Caco-2 (cell line): ENCODE results near the gene LGALS3BP. TPM values are rescaled to one million over a fixed set of nuclear protein-coding genes. Genes with fewer than 3 reads are reported as not detected.

Source experiments
- BruUV-seq: library from RNA; stranded (reverse); fragments of 400-500 nt; replicated peaks from 2 replicates; lab custom pipeline; 2021; lab: Mats Ljungman, UMichigan
- CTCF ChIA-PET: fragments of 300-600 bp; sonication (Branson Sonifier 250); formaldehyde crosslinking; loops from one replicate; lab custom pipeline; 2022; ENCODE audit warnings: antibody characterized with exemption; lab: Charles Lee
- POLR2A ChIA-PET: fragments of 300-600 bp; sonication (Branson Sonifier 250); formaldehyde crosslinking; loops from one replicate; lab custom pipeline; 2022; ENCODE audit warnings: antibody characterized with exemption; lab: Charles Lee
- DNase-seq, 2 experiments: peaks; one replicate each; pipeline versions ENCODE4 v3.0.0 to v3.0.0-alpha.2; 2020 to 2022
- H3K27me3 ChIP-seq: replicated peaks from 2 replicates; pipeline ENCODE4 v1.6.0; 2011; ENCODE audit warnings: low read length; ENCODE audit not compliant: control insufficient read depth, insufficient read depth
- H3K36me3 ChIP-seq: 2 replicates; pipeline ENCODE4 v1.5.1; 2011; ENCODE audit warnings: low read length; ENCODE audit not compliant: control insufficient read depth, insufficient read depth
- H3K4me1 ChIP-seq: fragments of 250-450 bp; sonication (Bioruptor Pico); 2 replicates; pipeline ENCODE4 v1.5.1; 2020; ENCODE audit warnings: mild to moderate bottlenecking
- H3K4me3 ChIP-seq: 2 replicates; pipeline ENCODE4 v1.5.1; 2011; ENCODE audit warnings: low read depth, mild to moderate bottlenecking, control low read depth, low read length
- H3K9me3 ChIP-seq: fragments of 250-450 bp; sonication (Bioruptor Pico); 2 replicates; pipeline ENCODE4 v1.5.1; 2020; ENCODE audit warnings: mild to moderate bottlenecking, moderate library complexity
- H3K27ac Mint-ChIP-seq: one replicate; pipeline ENCODE4 v1.8.0; 2022; ENCODE audit warnings: mixed read lengths; ENCODE audit not compliant: unreplicated experiment
- H3K27me3 Mint-ChIP-seq: one replicate; pipeline ENCODE4 v1.8.0; 2022; ENCODE audit warnings: mixed read lengths; ENCODE audit not compliant: insufficient read depth, unreplicated experiment
- H3K36me3 Mint-ChIP-seq: one replicate; pipeline ENCODE4 v1.8.0; 2022; ENCODE audit warnings: mild to moderate bottlenecking, mixed read lengths; ENCODE audit not compliant: insufficient read depth, unreplicated experiment
- H3K4me1 Mint-ChIP-seq: one replicate; pipeline ENCODE4 v1.8.0; 2022; ENCODE audit warnings: low read depth, mixed read lengths; ENCODE audit not compliant: unreplicated experiment
- H3K4me3 Mint-ChIP-seq: one replicate; pipeline ENCODE4 v1.8.0; 2022; ENCODE audit warnings: mild to moderate bottlenecking, moderate library complexity, mixed read lengths; ENCODE audit not compliant: unreplicated experiment
- H3K9me3 Mint-ChIP-seq: one replicate; pipeline ENCODE4 v1.8.0; 2022; ENCODE audit warnings: mixed read lengths; ENCODE audit not compliant: unreplicated experiment
- CTCF ChIP-seq, 2 experiments: fragments of 200-600 bp in 1 of 2; IDR thresholded peaks; 1 replicate in 1 of 2; 2 replicates in 1 of 2; pipeline versions ENCODE4 v1.5.1 to v1.8.0; 2011 to 2022; ENCODE audit warnings: antibody characterized with exemption in 1 of 2, control low read depth in 1 of 2, inconsistent platforms in 1 of 2, low read depth in 1 of 2, low read length in 1 of 2, mild to moderate bottlenecking in 1 of 2, moderate library complexity in 1 of 2; ENCODE audit not compliant: insufficient read depth in 1 of 2, severe bottlenecking in 1 of 2, unreplicated experiment in 1 of 2
- intact Hi-C: fragments of 100-400 bp; cut with micrococcal nuclease; formaldehyde crosslinking; loops from one replicate; pipeline ENCODE4 v1.10.0; 2022; ENCODE audit not compliant: unreplicated experiment
- total RNA-seq: library from RNA; stranded (reverse); gene quantifications from 2 replicates; pipeline ENCODE4 v1.2.3, GENCODE V29; 2022

LGALS3BP gene
- total RNA-seq, 1 experiment from 2014 or later: 65.4 TPM

GRCh38 chr17:78937561-78937960, 42.2 kb downstream of the LGALS3BP start:
- no peak for DNase-seq
- no TSS peak for BruUV-seq
- Histone ChIP-seq H3K9me3 (no peaks in the 10 kb centered on the region), H3K27me3 (no peaks in the 10 kb centered on the region), H3K4me1 (peaks cover 19% of the 10 kb centered on the region), H3K4me3 (no peak overlapping the region), H3K36me3 (no peaks in the 10 kb centered on the region)
- Mint-ChIP-seq H3K36me3 (no peaks in the 10 kb centered on the region), H3K4me3 (no peak overlapping the region), H3K27ac (no peak overlapping the region), H3K4me1 (peaks cover 19% of the 10 kb centered on the region), H3K9me3 (no peaks in the 10 kb centered on the region), H3K27me3 (no peaks in the 10 kb centered on the region)
- intact Hi-C loops: no loop called here
- POLR2A ChIA-PET: no interaction called here
- CTCF ChIA-PET: interaction anchor here (0.6 kb wide), 1 partner anchor 24 kb away, joined by 3 read pairs; no protein-coding TSS in a partner anchor
- TF ChIP-seq CTCF (IDR thresholded peaks at IDR 0.05; ENCODE audit: insufficient read depth in 1 of 2, low read depth in 1 of 2, low read length in 1 of 2, severe bottlenecking in 1 of 2, unreplicated experiment in 1 of 2): no peak

- ChIA-PET POLR2A (no interaction called here), CTCF (no interaction called here)
- H3K27me3 ChIP-seq: no peaks in the 10 kb centered on the region
- intact Hi-C loops: no loop called here
- Mint-ChIP-seq H3K4me3 (no peak overlapping the region), H3K9me3 (no peaks in the 10 kb centered on the region), H3K27me3 (no peaks in the 10 kb centered on the region), H3K36me3 (no peaks in the 10 kb centered on the region), H3K27ac (peak overlapping the region; percentile 27), H3K4me1 (peaks cover 19% of the 10 kb centered on the region)
- H3K36me3 ChIP-seq: no peaks in the 10 kb centered on the region
- no peak overlapping the region for H3K4me3 ChIP-seq
- no peak for DNase-seq
- H3K4me1 ChIP-seq: peaks cover 19% of the 10 kb centered on the region
- BruUV-seq: no TSS peak
- no peak for TF ChIP-seq CTCF (IDR thresholded peaks at IDR 0.05; ENCODE audit: insufficient read depth in 1 of 2, low read depth in 1 of 2, low read length in 1 of 2, severe bottlenecking in 1 of 2, unreplicated experiment in 1 of 2)
- H3K9me3 ChIP-seq: no peaks in the 10 kb centered on the region
These were observed 44.1 kb downstream of the LGALS3BP start for GRCh38 chr17:78935419-78936323.

- Histone ChIP-seq H3K27me3 (no peaks in the 10 kb centered on the region), H3K4me1 (peaks cover 19% of the 10 kb centered on the region), H3K9me3 (no peaks in the 10 kb centered on the region), H3K36me3 (no peaks in the 10 kb centered on the region), H3K4me3 (no peak overlapping the region)
- TF ChIP-seq CTCF (IDR thresholded peaks at IDR 0.05; ENCODE audit: insufficient read depth in 1 of 2, low read depth in 1 of 2, low read length in 1 of 2, severe bottlenecking in 1 of 2, unreplicated experiment in 1 of 2): no peak
- BruUV-seq: no TSS peak
- intact Hi-C loops: no loop called here
- no peak overlapping the region for H3K4me3 Mint-ChIP-seq
- no peak for DNase-seq
- H3K27me3 Mint-ChIP-seq: no peaks in the 10 kb centered on the region
- H3K36me3 Mint-ChIP-seq: no peaks in the 10 kb centered on the region
- H3K27ac Mint-ChIP-seq: peak overlapping the region; percentile 43
- POLR2A ChIA-PET: no interaction called here
- CTCF ChIA-PET: no interaction called here
- H3K4me1 Mint-ChIP-seq: peaks cover 19% of the 10 kb centered on the region
- H3K9me3 Mint-ChIP-seq: no peaks in the 10 kb centered on the region
These were observed 44.9 kb downstream of the LGALS3BP start for GRCh38 chr17:78934681-78935418.
